H1 (cell line): ENCODE data around the gene TANC1. TPM values are rescaled to one million over a fixed set of nuclear protein-coding genes. Genes with fewer than 3 reads are reported as not detected.

ENCODE experiments used
- CTCF ChIA-PET: fragments of 300-600 bp; sonication (Branson Sonifier 250); formaldehyde crosslinking; loops from one replicate; lab custom pipeline; 2021; ENCODE audit not compliant: partially characterized antibody; lab: Charles Lee
- POLR2A ChIA-PET: fragments of 300-600 bp; sonication (Branson Sonifier 250); formaldehyde crosslinking; loops from one replicate; lab custom pipeline; 2021; ENCODE audit warnings: inconsistent platforms; ENCODE audit not compliant: partially characterized antibody; lab: Charles Lee
- DNase-seq, 2 experiments: peaks; one replicate each; pipeline versions ENCODE4 v3.0.0 to v3.0.0-alpha.2; 2010 to 2022; ENCODE audit warnings: low spot score in 2 of 2, low read depth in 1 of 2, mixed read lengths in 1 of 2
- FAIRE-seq: peaks from 2 replicates; lab custom pipeline; 2011; peaks lifted over from hg19 to GRCh38; lab: Jason Lieb, UNC
- H2AFZ ChIP-seq: 2 replicates; pipeline ENCODE4 v1.8.1; 2012; ENCODE audit warnings: low read length, inconsistent platforms
- H2AK5ac ChIP-seq: 2 replicates; pipeline ENCODE4 v1.6.1; 2013; ENCODE audit warnings: low read depth, low read length
- H2BK120ac ChIP-seq: replicated peaks from 2 replicates; pipeline ENCODE3; 2013; ENCODE audit warnings: low read depth, low read length, inconsistent platforms
- H2BK12ac ChIP-seq: 2 replicates; pipeline ENCODE4 v1.6.1; 2013; ENCODE audit warnings: low read depth, low read length
- H2BK15ac ChIP-seq: 2 replicates; pipeline ENCODE4 v1.6.1; 2013; ENCODE audit warnings: low read length
- H2BK20ac ChIP-seq: 2 replicates; pipeline ENCODE4 v1.6.1; 2013; ENCODE audit warnings: low read length
- H2BK5ac ChIP-seq: 2 replicates; pipeline ENCODE4 v1.6.1; 2013; ENCODE audit warnings: low read depth, low read length
- H3K14ac ChIP-seq: 2 replicates; pipeline ENCODE4 v1.6.1; 2013; ENCODE audit warnings: inconsistent platforms; ENCODE audit not compliant: insufficient read length
- H3K18ac ChIP-seq: 2 replicates; pipeline ENCODE4 v1.6.1; 2013; ENCODE audit warnings: low read length; ENCODE audit errors: extremely low read depth
- H3K23ac ChIP-seq: 2 replicates; pipeline ENCODE4 v1.6.1; 2013; ENCODE audit warnings: inconsistent platforms; ENCODE audit not compliant: insufficient read length
- H3K23me2 ChIP-seq: 2 replicates; pipeline ENCODE4 v1.6.1; 2013; ENCODE audit warnings: low read depth, low read length
- H3K27ac ChIP-seq: 2 replicates; pipeline ENCODE4 v1.6.1; 2011; ENCODE audit warnings: low read depth, low read length, inconsistent platforms
- H3K27me3 ChIP-seq, 4 experiments: replicated peaks in 1 of 4; 1 replicate in 1 of 4; 2 replicates in 3 of 4; pipeline versions ENCODE4 v1.6.1 to v1.8.1; 2011 to 2013; ENCODE audit warnings: low read length in 3 of 4, mild to moderate bottlenecking in 3 of 4, inconsistent platforms in 2 of 4, mixed read lengths in 2 of 4, moderate library complexity in 1 of 4; ENCODE audit not compliant: control insufficient read depth in 3 of 4, insufficient read depth in 3 of 4; ENCODE audit errors: extremely low read depth in 1 of 4
- H3K36me3 ChIP-seq, 4 experiments: 2 replicates each; pipeline versions ENCODE4 v1.6.1 to v1.8.1; 2011 to 2013; ENCODE audit warnings: mild to moderate bottlenecking in 4 of 4, low read length in 3 of 4, moderate library complexity in 2 of 4, control low read depth in 1 of 4, inconsistent platforms in 1 of 4; ENCODE audit not compliant: insufficient read depth in 4 of 4, control insufficient read depth in 2 of 4
- H3K4ac ChIP-seq: replicated peaks from 2 replicates; pipeline ENCODE3; 2013; ENCODE audit warnings: low read length, low read depth, mixed read lengths, inconsistent platforms; ENCODE audit not compliant: insufficient read length
- H3K4me1 ChIP-seq, 4 experiments: replicated peaks in 1 of 4; 1 replicate in 1 of 4; 2 replicates in 3 of 4; pipeline versions ENCODE4 v1.6.1 to v1.8.1; 2011 to 2013; ENCODE audit warnings: low read length in 3 of 4, inconsistent platforms in 2 of 4, mixed read lengths in 1 of 4; ENCODE audit not compliant: insufficient read depth in 4 of 4, control insufficient read depth in 3 of 4
- H3K4me2 ChIP-seq, 2 experiments: 2 replicates each; pipeline versions ENCODE4 v1.6.1 to v1.8.1; 2011 to 2013; ENCODE audit warnings: low read depth in 2 of 2, low read length in 2 of 2, control low read depth in 1 of 2, inconsistent platforms in 1 of 2, mild to moderate bottlenecking in 1 of 2; ENCODE audit not compliant: insufficient read depth in 1 of 2
- H3K4me3 ChIP-seq, 4 experiments: fragments of 200-600, 300-600 bp in 1 of 4; sonication (generic), shearing (Covaris generic), sonication (Bioruptor Twin) in 1 of 4; 2 replicates each; pipeline versions ENCODE4 v1.5.1 to v1.8.1; 2011 to 2016; ENCODE audit warnings: low read length in 4 of 4, low read depth in 3 of 4, control low read depth in 2 of 4, inconsistent platforms in 2 of 4, mild to moderate bottlenecking in 2 of 4, mixed read lengths in 1 of 4, moderate library complexity in 1 of 4; ENCODE audit not compliant: insufficient read depth in 2 of 4; ENCODE audit errors: extremely low read depth in 1 of 4
- H3K56ac ChIP-seq: replicated peaks from 2 replicates; pipeline ENCODE3; 2013; ENCODE audit warnings: low read depth, mild to moderate bottlenecking, mixed read lengths, low read length, inconsistent platforms; ENCODE audit not compliant: insufficient read length
- H3K79me1 ChIP-seq: 2 replicates; pipeline ENCODE4 v1.6.1; 2013; ENCODE audit warnings: low read depth, low read length, control low read depth
- H3K79me2 ChIP-seq, 2 experiments: 2 replicates each; pipeline versions ENCODE4 v1.6.1 to v1.8.1; 2012 to 2013; ENCODE audit warnings: low read length in 2 of 2, mild to moderate bottlenecking in 2 of 2, inconsistent platforms in 1 of 2; ENCODE audit not compliant: insufficient read depth in 2 of 2, control insufficient read depth in 1 of 2
- H3K9ac ChIP-seq, 4 experiments: replicated peaks in 1 of 4; 1 replicate in 1 of 4; 2 replicates in 3 of 4; pipeline versions ENCODE4 v1.6.1 to v1.8.1; 2011 to 2013; ENCODE audit warnings: low read depth in 3 of 4, low read length in 3 of 4, control low read depth in 2 of 4, mild to moderate bottlenecking in 2 of 4, moderate library complexity in 2 of 4, inconsistent platforms in 1 of 4; ENCODE audit errors: extremely low read depth in 1 of 4
- H3K9me3 ChIP-seq, 2 experiments: 2 replicates each; pipeline versions ENCODE4 v1.6.1 to v1.8.1; 2012 to 2013; ENCODE audit warnings: mild to moderate bottlenecking in 2 of 2, moderate library complexity in 2 of 2, control low read depth in 1 of 2, inconsistent platforms in 1 of 2, low read depth in 1 of 2, low read length in 1 of 2, mixed read lengths in 1 of 2; ENCODE audit not compliant: insufficient read depth in 2 of 2
- H4K20me1 ChIP-seq, 2 experiments: replicated peaks in 1 of 2; 2 replicates each; pipeline versions ENCODE3 to v1.8.1; 2011 to 2013; ENCODE audit warnings: inconsistent platforms in 2 of 2, low read length in 2 of 2, mild to moderate bottlenecking in 1 of 2; ENCODE audit not compliant: insufficient read depth in 2 of 2, control insufficient read depth in 1 of 2
- H4K5ac ChIP-seq: 2 replicates; pipeline ENCODE4 v1.6.1; 2013; ENCODE audit warnings: low read length, low read depth, mixed read lengths, inconsistent platforms; ENCODE audit not compliant: insufficient read length
- H4K8ac ChIP-seq: 2 replicates; pipeline ENCODE4 v1.8.0; 2013; ENCODE audit warnings: mild to moderate bottlenecking, moderate library complexity, low read length, inconsistent platforms; ENCODE audit not compliant: insufficient read depth; ENCODE audit errors: extremely low read depth
- H4K91ac ChIP-seq: replicated peaks from 2 replicates; pipeline ENCODE3; 2013; ENCODE audit warnings: low read length, mixed read lengths, inconsistent platforms; ENCODE audit not compliant: insufficient read length
- FOSL1 ChIP-seq: IDR thresholded peaks from 2 replicates; pipeline ENCODE4 v1.6.1; 2011; ENCODE audit warnings: mild to moderate bottlenecking, low read depth, low read length, moderate library complexity; ENCODE audit not compliant: insufficient read depth
- RXRA ChIP-seq: IDR thresholded peaks from 2 replicates; pipeline ENCODE4 v1.6.1; 2011; ENCODE audit warnings: low read depth, mild to moderate bottlenecking, low read length, moderate library complexity; ENCODE audit not compliant: insufficient read depth
- WGBS, 2 experiments: shearing (Covaris generic) in 1 of 2; methylation state at CpG; one replicate each; pipeline versions ENCODE4 v1.1.6 to v1.1.7; 2013 to 2015; ENCODE audit warnings: low lambda C conversion rate in 2 of 2, mixed read lengths in 2 of 2, inconsistent platforms in 1 of 2, low coverage in 1 of 2, missing lambda C conversion rate in 1 of 2; ENCODE audit not compliant: insufficient replicate concordance in 2 of 2, insufficient coverage in 1 of 2, insufficient read length in 1 of 2; ENCODE audit errors: extremely low coverage in 1 of 2, missing lambda C conversion rate in 1 of 2; 5-methylcytosine and 5-hydroxymethylcytosine counted together
- polyA plus RNA-seq, 7 experiments: library from polyadenylated mRNA; depleted of rRNA in 3 of 7; stranded (reverse) in 5 of 7; unstranded in 2 of 7; fragments of >200 nt in 5 of 7; fragments of 200-250 nt in 2 of 7; gene quantifications; 1 replicate in 5 of 7; 2 replicates in 1 of 7; 4 replicates in 1 of 7; pipeline versions ENCODE4 v1.2.1 to v1.2.3, GENCODE V29; 2011 to 2013; ENCODE audit warnings: missing spikeins in 2 of 7, mixed read lengths in 2 of 7
- total RNA-seq: library from RNA; stranded (reverse); fragmentation: NEBNext Ultra II Directional; extraction: Animal tissue kit (Norgen Biotek cat#: 25700); gene quantifications from 2 replicates; pipeline ENCODE4 v1.2.1, GENCODE V29; 2021
- TF ChIP-seq, protein P1 (sequence below): IDR thresholded peaks from 2 replicates; pipeline ENCODE4 v1.6.1; 2012; ENCODE audit warnings: inconsistent platforms

The TANC1 gene
- total and polyA plus RNA-seq, 2 of the 8 experiments (the other 6 are each of a cell fraction or from before 2014, with no cell fraction given), result 4.1 to 7.6 TPM

GRCh38 chr2:159149747-159150146 lies 181.3 kb downstream of the TANC1 start:
- Histone ChIP-seq H2BK5ac (no peak overlapping the region), H2AK5ac (no peak overlapping the region), H3K4me2 (no peak overlapping the region), H3K79me1 (no peaks in the 10 kb centered on the region), H2AFZ (no peak overlapping the region), H4K8ac (no peak overlapping the region), H4K20me1 (no peaks in the 10 kb centered on the region), H3K79me2 (no peaks in the 10 kb centered on the region), H3K9me3 (no peaks in the 10 kb centered on the region), H4K5ac (no peak overlapping the region), H3K4me3 (no peak overlapping the region), H3K4ac (no peak overlapping the region), H2BK12ac (no peak overlapping the region), H4K91ac (no peak overlapping the region), H3K56ac (no peak overlapping the region), H3K36me3 (no peaks in the 10 kb centered on the region), H3K23me2 (no peaks in the 10 kb centered on the region), H2BK20ac (no peak overlapping the region), H3K23ac (no peak overlapping the region), H3K4me1 (peaks cover 0 to 8% (median 2%) of the 10 kb centered on the region in 4 experiments; a peak in 3 of 7 replicates), H3K14ac (no peak overlapping the region), H3K27ac (no peak overlapping the region), H3K27me3 (no peaks in the 10 kb centered on the region), H3K18ac (no peak overlapping the region), H2BK120ac (no peak overlapping the region), H3K9ac (no peak overlapping the region), H2BK15ac (no peak overlapping the region)
- POLR2A ChIA-PET, result interaction anchor here (0.6 kb wide), 1 partner anchor 11 kb away, joined by 3 read pairs; no protein-coding TSS in a partner anchor
- CTCF ChIA-PET, result interaction anchor here (0.7 to 6.6 kb wide), 6 partner anchors 10 to 57 kb away, joined by 3 to 43 read pairs (median 12); no protein-coding TSS in a partner anchor
- TF ChIP-seq FOSL1 (no peak), RXRA (no peak)
- TF ChIP-seq, protein P1, sequence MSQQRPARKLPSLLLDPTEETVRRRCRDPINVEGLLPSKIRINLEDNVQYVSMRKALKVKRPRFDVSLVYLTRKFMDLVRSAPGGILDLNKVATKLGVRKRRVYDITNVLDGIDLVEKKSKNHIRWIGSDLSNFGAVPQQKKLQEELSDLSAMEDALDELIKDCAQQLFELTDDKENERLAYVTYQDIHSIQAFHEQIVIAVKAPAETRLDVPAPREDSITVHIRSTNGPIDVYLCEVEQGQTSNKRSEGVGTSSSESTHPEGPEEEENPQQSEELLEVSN, result no peak
- FAIRE-seq (no peak), DNase-seq (no peak)
- 83% methylated on average over 2 of the region's 2 CpGs; no CpG with 5 or more reads in 1 of the 2 experiments for WGBS, 2 experiments
